SH-SY5Y (cell line): ENCODE data around the gene SMNDC1.

ENCODE experiments used
- GATA2 ChIP-seq: IDR thresholded peaks from 2 replicates; pipeline ENCODE4 v1.6.1; 2011; ENCODE audit warnings: mild to moderate bottlenecking, low read depth, low read length
- GATA3 ChIP-seq: IDR thresholded peaks from 2 replicates; pipeline ENCODE4 v1.6.1; 2011; ENCODE audit warnings: low read depth, mild to moderate bottlenecking, low read length, moderate library complexity

- TF ChIP-seq GATA2 = no peak
- TF ChIP-seq GATA3 = no peak
These were observed 60.2 kb downstream of the SMNDC1 start for GRCh38 chr10:110244550-110244949.
